SH-SY5Y (cell line): ENCODE data around the gene SNRPB2.

ENCODE experiments used
- GATA2 ChIP-seq: IDR thresholded peaks from 2 replicates; pipeline ENCODE4 v1.6.1; 2011; ENCODE audit warnings: mild to moderate bottlenecking, low read depth, low read length
- GATA3 ChIP-seq: IDR thresholded peaks from 2 replicates; pipeline ENCODE4 v1.6.1; 2011; ENCODE audit warnings: low read depth, mild to moderate bottlenecking, low read length, moderate library complexity

DNA sequence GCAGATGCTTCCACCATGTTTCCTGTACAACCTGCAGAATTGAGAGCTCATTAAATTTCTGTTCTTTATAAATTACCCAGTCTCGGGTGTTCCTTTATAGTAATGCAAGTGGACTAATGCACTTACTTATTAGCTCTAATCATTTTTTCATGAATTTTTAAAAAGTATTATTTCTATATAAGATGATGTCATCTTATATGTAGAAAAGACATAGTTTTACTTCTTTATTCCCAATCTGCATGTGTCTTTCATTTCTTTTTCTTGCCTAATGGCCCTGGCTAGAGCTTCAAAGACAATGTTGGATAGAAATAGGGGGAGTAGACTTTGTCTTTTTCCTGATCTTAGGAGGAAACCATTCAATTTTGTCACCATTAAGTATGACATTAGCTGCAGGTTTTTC lies 46.1 kb downstream of the SNRPB2 start:
- TF ChIP-seq GATA2 = no peak
- no peak for TF ChIP-seq GATA3
